GM18861 (cell line): ENCODE data around the gene NTM.

Experiments
- ATAC-seq: cut with Tn5 transposase; IDR thresholded peaks from one replicate; pipeline ENCODE4 v1.9.1; 2021; ENCODE audit not compliant: unreplicated experiment

The NTM gene

DNA sequence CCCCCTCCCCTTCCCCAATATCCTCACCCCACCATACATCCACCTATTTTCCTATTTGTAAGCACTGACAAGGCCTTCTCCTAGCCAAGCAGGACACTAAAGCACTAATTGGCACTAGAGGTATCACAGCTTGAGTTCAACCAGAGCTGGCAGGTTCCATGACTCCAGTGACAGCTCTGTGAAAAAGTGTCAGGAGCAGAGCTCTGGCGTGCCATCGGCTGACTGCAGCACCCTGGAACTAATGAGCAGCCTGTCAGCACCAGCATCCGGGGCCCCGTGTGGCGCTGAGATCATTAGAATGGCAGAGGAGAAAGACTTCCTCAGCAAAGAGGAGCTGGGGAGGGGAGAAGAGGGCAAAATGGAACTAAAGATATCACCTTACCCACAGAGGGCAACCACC, 847.4 kb downstream of the NTM start:
- no peak for ATAC-seq

DNA sequence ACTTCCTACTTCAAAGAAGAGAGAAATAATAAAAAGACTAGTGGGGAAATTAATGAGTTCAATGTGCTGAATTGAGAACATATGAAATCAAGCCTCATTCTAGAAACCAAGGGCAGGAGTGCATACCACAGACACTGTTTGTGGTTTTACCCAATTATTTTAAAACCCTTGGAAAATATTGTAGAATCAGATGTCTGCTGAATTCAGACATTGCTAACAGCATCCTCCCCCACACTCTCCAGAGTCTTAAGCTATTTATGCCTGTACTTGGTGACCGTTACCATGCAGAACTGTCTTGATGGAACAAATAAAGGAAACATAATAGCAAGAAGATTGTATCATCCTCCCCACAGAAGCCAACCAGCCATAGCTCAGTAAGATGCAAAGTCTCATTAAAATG, 850.1 kb downstream of the NTM start:
- no peak for ATAC-seq

DNA sequence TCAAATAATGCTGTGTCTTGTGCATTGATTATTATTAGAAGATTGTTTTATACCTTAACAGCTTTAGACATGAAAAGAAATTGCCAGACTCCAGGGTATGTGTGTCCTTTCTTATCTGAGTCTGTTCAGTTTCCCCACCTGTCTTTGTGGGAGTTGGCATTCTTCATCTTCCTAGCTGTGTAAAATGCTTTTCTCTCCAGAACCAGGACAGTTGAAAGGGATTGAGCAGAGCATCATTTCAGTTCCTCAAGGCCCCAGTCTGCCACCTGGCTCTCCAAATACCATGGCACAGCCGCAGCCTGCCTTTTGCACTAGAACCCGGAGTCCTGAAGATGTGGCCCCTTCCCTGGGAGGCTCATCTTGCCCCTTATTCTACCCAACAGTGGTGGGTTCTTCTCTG, 851.9 kb downstream of the NTM start:
- ATAC-seq, result no peak

DNA sequence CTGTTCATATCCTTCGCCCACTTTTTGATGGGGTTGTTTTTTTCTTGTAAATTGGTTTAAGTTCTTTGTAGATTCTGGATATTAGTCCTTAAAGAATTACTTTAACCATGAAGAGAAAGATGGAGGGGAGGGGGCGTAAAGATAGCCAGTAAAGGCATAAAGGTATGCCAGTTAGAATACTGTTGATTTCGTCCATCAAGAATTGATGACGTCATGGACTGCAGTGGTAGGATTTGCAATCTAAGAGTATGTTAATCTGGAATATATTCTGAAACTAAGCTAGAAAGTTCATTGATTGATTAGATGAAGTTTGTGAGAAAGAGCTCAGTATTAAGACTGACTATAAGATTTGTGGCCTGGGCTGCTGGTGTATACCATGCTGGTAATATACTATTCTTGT, 856.1 kb downstream of the NTM start:
- no peak for ATAC-seq

DNA sequence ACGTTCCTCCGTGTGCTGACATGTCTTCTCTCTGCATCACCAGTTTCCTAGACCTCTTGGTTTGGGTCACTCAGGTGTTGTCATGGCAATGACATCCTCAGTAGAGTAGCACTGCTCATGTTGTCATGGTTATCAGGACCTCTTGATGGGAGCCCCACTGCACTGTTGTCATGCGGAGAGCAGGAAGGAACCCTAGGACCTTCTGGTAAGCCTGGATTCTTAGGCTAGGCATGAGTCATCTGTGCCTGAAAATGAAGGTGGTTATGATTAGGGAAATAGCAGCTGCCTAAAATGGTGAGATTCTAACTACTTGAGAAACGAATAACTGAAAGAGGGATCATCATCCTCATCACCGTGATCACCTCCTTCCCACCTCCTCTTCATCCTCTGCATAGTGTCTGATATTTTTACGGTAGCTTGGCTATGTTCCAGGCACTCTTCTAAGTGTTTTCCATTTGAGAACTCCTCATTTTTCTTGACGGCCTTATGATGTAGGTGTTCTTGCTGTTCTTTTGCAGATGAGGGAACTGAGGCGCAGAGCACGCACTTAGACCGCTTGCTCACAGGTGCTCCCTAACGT, 858.4 kb downstream of the NTM start:
- no peak for ATAC-seq

DNA sequence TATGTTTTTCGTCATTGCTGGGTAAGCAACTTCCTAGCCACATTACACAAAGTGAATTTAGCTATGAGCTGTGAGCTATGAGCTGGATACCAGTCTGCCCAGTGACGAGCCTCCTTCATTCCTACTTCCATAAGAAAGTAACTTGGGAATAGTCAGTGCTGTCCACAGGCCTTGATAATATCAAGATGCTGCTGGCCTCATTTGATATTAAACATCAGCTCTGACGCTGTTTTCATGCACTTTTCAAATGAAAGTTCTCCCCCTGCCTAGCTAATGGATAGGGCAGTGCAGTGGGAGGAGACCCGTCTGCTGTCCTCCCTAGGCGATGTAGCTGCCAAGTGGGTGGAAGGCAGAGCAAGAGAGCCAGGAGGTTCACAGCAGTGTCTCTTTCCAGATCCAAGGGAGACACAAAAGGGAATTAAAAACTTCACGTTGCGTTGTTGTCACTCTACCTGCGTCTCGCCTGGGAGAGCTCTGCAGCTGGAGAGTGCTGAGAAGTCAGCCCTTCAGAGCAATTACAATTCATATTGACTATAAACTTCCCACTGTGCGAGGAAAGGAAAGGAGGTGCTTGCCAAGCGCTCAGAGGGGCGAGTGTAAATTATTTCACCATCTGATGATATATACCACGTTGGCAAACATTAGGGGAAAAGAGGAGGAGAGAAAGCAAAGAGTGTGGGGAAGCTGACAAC, 861.4 kb downstream of the NTM start:
- ATAC-seq, result no peak

DNA sequence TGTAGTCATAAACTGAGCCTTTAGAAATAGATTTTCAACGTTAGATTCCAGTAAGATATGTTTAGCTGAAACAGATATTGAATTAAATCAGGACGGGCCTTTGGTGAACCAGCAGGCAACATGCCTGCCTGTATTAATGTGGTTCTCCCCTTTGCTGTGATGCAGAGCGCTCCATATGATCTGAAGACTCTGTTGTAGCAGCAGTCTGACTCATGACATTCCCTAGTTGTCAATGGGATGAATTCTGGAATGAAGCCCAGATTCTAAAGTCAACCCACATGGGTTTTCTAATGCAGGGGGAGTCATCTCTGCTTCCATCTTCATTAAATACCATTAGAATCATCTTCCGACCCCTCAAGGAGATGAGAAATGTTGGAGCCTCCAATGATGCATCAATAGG, 864.5 kb downstream of the NTM start:
- ATAC-seq, result no peak

DNA sequence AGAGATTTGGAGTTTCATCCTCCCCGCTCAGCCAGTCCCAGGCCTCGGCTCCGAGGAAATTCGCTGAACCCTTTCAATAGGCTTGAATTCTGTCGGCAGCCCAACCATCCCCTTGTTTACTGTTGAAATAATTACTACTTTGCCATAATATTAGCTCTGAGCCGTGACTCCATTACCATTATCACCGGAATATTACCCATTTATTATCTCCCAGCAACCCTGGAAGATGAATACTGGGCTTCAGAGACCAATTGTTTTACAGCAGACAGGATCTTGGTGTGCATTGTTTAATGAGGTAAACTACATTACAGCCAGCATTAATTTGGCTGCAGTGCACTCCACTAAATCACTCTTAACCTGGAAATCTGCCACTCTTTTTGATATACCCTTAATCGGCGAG, 867.4 kb downstream of the NTM start:
- no peak for ATAC-seq

DNA sequence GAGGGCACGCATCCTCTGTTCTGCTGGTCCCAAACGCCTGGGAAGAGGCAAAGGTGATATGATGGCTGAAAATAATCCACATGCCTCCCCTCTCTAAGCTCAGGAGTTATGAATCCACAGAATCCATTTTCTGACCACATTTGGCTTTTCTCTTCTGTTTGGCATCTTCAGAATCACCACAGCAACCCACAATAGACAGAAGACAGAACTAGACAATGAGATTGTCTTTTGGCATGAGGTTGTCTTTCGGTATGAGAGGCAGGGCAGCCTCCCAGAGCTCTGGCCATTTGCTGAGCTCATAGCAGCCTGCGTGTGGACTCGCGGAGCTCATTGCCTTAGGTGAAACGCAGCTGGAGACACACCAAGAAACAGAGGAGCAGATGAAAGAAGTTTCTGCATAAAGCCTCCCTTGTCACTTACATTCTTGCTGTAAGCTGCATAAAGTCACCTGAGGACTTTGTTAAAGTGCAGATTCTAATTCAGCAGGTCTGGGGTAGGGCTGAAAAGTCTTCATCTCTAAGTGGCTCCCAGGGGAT, 868.0 kb downstream of the NTM start:
- ATAC-seq, result no peak

DNA sequence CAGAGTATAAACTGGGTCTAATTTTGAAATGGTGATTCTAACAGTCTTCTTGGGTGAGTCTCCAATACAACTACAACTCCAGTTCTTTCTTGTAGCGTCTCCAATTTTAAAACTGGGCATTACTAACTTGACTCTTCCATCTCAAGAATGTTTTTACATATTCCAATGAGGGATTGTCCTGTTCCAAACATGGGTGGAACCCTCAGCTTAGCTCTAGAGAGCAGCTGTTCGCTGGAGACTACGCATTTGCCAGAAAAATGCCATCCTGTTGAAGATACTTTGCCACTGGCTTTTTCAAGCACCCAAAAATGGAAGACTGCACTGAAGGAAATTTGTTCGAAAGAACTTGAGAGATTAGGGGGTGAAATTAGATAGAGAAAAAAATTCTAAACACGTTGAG, 870.0 kb downstream of the NTM start:
- no peak for ATAC-seq

DNA sequence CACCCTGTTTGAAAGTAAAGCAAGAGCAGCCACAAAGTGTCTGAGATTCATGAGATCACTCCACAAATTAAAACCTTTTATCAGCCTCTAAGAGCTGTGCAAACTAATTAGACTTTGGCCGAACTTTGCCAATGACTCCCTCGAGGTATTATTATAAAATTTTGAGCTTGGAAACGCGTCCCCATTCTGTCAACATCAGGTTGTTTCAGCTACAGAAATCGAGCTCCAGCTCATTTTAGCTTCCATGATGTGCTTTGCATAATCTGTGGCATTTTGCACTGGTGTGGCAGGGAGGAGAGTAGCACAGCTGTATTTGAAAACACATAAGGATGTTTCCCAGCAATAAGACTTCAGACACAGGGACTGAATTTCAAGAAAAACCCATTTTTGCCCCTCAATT, 872.2 kb downstream of the NTM start:
- no peak for ATAC-seq

DNA sequence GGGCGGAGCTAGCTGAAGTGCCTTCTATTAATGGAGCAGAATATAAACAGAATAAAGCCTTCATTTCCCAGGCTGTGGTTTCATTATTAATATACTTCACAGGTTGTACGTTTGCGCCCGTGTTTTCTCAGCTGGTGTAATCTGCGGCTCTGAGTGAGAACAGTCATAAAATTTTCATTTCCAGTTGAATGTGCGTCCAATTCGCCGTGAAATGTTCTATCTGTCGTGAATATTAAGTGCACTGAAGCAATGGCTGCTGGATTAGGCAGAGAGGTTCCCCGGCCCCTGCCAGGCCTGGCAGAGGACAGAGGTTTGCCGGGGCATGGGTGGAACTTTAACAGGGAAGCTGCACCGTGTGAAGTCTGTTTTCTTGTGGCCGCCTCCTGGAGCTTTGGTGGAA, 874.4 kb downstream of the NTM start:
- no peak for ATAC-seq

DNA sequence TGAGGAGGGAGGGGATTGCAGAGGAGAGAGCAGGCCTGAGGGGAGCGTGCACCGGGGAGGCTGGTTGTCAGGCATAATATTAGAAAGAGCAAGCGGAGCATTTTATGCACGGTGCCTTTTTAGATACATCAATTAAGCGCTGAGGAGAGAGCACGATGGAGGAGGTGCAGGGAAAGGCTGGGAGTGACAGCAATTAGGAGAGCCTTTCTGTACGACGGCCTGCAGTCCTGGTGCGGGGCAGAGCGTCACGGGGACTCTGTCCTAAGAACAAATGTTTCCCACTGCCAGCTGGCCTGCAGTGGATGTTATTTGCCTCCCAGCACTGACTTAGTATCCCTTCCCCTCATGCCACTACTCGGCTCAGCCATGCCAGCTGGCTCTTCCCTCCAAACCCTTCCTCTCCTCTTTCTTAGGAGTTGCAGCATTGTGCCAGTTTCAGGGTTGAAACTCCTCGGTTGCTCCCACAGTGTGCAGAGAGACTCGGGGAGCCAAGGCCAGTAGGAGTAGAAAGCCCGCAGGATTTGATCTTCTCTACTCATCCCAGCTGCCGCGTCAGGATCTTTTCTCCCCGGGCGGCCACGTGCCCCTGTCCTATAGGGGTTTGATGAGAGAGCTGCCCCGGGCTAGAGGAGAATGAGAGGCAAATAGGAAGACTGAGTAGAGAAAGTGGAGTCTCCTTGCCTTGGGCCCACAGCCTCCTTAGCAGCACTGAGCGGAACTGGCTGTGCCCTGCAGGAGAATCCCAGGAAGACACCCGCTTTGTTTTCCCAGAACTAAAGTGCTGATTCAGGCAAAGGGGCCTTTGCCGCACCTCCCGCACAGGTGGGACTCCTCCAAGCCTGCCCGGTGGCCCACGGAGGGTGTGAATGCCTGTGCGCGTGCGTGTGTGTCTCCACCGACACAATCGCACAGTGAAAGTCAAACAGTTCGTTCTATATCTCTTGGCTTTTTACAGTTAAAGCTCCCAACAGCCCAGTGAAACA, 875.3 kb downstream of the NTM start:
- no peak for ATAC-seq

DNA sequence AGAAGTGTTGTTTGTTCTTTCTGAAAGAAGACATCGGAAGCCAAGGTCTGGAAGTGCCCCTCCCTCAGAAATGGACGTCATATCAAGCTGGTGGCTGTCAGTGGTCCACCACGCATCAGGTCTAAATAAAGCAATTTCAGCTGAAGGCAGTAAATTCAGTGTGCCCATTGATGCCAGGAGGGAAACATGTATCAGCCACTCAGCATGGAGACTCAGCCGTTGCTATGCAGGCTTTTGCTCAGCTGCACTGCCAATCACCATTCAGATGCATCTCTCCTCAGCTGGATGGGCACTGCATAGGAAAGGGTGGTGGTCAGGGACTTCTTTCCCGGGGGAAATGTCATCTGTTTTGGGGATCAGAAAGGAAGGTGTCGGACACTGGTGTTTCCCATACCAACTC, 878.2 kb downstream of the NTM start:
- no peak for ATAC-seq

DNA sequence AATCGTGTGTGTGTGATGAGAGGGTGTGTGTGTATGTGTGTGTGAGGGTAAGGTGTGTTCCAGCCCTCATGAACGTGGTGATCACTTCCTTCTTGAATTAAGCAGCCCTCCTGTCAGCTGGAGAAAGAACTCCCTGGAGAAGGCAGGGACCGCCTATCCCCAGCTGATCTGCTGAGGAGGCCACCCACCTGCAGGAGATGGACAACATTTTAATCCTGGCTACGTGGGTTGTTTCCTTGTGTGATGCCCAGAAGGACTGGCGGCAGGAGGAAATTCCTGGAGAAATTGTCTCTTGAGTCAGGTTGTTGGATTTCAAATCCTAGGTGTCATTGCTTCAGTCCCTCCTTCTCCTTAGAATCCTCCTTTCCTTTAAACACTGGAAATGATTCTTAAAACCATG, 878.8 kb downstream of the NTM start:
- no peak for ATAC-seq

DNA sequence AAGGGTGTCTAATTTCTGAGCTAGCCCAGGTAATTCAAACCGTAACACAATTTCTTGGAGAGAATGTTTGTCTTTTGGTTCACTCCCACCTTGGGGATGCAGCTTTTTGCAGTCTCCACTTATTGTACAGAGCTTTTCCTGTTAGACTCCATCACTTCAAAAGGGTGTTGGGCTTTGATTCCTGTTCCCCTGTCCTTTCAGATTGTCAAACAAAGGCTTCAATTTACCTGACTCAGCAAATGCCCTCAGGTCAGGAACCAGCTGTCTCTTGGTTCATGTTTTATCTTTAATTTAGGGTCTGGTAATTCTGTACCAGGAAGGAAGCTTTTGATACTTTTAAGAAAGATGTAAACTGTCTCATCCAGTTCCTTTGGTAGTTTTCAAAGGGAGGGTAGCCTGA, 880.6 kb downstream of the NTM start:
- ATAC-seq, result no peak

DNA sequence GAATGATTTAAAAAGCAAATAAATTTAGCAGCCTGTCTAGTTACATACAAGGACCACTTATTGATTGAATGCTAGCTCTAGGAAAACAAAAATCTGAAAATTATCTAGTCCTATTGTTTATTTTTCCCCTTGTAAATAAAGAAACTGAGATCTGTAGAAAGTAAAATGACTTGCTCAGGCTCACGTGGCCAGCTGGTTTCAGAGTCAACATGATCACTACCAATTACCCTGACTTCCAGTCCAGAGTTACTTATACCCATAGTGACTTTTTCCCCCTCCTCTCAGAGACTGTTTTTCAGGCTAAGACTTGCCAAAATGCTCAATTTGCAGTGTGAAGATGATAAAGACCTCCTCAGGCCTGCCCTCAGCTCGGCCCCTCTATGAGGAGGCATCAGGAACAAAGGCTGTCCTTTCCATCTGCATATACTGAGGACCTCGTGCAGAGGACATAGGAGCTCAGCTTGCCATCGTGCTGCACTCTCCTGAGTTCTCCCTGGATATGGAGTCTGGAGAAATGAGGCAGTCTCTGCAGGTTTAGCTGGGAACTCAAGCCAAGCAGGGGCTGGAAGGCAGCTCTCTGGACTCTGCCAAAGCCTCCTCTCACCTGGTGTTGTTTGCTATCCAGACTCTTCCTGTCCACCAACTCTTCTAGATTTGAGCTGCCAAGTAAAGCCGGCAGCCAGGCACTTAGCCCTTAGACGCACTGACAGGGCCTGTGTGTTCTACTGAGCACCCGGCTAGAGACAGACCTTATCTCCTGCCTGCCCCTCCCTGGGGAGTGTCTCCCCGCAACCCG, 883.3 kb downstream of the NTM start:
- no peak for ATAC-seq

DNA sequence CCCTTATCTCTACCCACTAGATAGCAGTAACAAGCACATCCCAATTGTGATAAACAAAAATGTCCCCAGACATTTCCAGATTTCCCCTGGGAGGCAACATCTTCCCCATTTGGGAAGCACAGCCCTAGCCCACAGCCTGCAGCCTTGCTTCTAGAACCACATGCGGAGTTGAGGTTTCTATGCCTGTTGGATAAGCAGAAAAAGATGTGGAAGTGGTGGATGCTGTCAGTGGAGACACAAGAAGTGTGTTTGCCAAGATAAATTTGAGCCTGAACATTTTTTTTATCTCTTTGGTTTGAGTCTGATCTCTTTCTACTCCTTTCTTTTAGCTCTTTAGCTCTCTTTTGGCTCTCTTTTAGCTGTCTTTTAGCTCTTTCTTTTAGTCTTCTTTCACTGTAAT, 884.5 kb downstream of the NTM start:
- ATAC-seq, result no peak

DNA sequence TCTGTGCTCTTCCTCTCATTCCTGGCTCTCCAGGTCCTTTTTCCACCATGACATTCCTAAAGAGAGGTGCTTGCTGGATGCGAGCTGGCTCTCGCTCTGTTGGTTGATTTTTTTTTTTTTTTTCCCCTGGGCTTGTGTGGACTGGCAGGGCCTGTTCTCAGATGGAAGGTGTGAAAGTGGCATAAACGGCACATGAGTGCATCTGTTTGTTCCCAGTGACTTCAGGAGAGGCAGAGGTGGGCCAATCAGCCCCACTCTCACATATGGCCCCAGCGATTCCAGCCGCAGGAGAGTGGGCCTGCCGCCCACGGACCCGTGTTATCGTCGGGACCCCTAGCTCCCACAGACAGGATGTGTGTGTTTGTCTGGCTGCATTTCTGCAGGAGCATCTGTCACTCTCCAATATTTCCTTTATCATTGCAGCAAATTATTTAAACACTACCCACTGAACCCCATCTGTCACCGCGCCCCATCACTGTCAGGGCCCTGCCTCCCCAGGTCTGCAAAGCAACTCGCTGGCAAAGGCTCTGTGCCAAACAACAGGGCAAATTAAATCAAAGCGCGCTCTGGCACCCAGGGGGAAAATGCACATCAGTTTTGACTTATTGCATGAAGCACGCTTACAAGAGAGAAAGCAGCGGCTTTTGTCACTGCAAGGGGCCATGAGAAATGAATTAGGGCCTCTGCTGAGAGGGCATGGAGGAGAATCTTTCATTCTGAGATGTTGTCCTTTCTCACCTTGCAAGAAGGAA, 886.3 kb downstream of the NTM start:
- no peak for ATAC-seq

DNA sequence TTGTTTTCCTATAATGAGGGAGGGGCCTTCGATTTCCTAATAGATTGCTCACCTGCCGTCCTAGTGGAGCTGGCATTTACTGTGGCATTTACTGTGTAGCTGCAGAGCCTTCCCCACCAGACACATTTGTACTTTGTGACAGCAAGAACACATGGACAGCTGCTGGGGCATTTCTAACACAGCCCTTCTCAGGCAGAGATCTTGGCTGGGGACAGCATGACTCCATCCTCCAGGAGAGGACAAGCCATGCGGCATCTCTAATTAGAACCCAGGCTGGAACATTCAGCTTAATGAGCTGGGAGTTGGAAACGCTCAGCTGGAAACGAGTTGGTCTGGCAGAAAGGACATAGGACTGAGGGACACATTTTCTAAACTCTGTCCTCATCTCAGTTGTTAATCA, 887.5 kb downstream of the NTM start:
- no peak for ATAC-seq
